Tibial nerve (tissue), 4 donors: Measurements from ENCODE around the gene IRGQ.

Experiments used
- CTCF ChIP-seq, 5 experiments: fragments of 200-600 bp in 3 of 5; fragments of 450-650 bp in 2 of 5; sonication (generic) in 3 of 5; IDR thresholded peaks; one replicate each; pipeline ENCODE4 v1.5.1; 2016 to 2019; ENCODE audit warnings: antibody characterized with exemption in 5 of 5, mild to moderate bottlenecking in 3 of 5, moderate library complexity in 2 of 5
- EP300 ChIP-seq, 2 donors: sonication (generic); formaldehyde crosslinking; IDR thresholded peaks; one replicate each; pipeline ENCODE4 v1.6.1; 2017; ENCODE audit warnings: antibody characterized with exemption in 2 of 2, mild to moderate bottlenecking in 1 of 2

GRCh38 chr19:43582495-43582894, 13.4 kb downstream of the IRGQ start:
- TF ChIP-seq EP300 (IDR thresholded peaks at IDR 0.05) (no peak), CTCF (IDR thresholded peaks at IDR 0.05) (no peak)
